Esophagus muscularis mucosa (tissue), 4 donors: ENCODE results near the gene CHAT. TPM values are rescaled to one million over a fixed set of nuclear protein-coding genes. Genes with fewer than 3 reads are reported as not detected.

ENCODE experiments used
- DNase-seq: peaks from one replicate; pipeline ENCODE4 v3.0.0-alpha.2; 2017; ENCODE audit errors: extremely low spot score
- H3K27ac ChIP-seq, 4 donors: fragments of 200-600 bp; sonication (generic); replicated peaks in 1 of 4; 1 replicate in 3 of 4; 2 replicates in 1 of 4; pipeline ENCODE4 v1.5.1; 2016 to 2019; ENCODE audit warnings: mild to moderate bottlenecking in 1 of 4
- H3K27me3 ChIP-seq, 4 donors: fragments of 200-600 bp; sonication (generic); one replicate each; pipeline versions ENCODE4 v1.5.1 to v1.6.0; 2016 to 2019
- H3K36me3 ChIP-seq, 4 donors: fragments of 200-600 bp; sonication (generic); one replicate each; pipeline ENCODE4 v1.5.1; 2016 to 2019
- H3K4me1 ChIP-seq, 4 donors: fragments of 200-600 bp; sonication (generic); one replicate each; pipeline ENCODE4 v1.5.1; 2016 to 2019
- H3K4me3 ChIP-seq, 4 donors: fragments of 200-600 bp; sonication (generic); 1 replicate in 2 of 4; 2 replicates in 2 of 4; pipeline ENCODE4 v1.5.1; 2016 to 2019; ENCODE audit warnings: mild to moderate bottlenecking in 4 of 4, moderate library complexity in 1 of 4
- H3K9me3 ChIP-seq, 4 donors: fragments of 200-600 bp; sonication (generic); 1 replicate in 3 of 4; 2 replicates in 1 of 4; pipeline ENCODE4 v1.5.1; 2016 to 2019
- CTCF ChIP-seq, 3 experiments: fragments of 200-600 bp in 2 of 3; fragments of 450-650 bp in 1 of 3; sonication (generic) in 2 of 3; IDR thresholded peaks; one replicate each; pipeline ENCODE4 v1.5.1; 2017 to 2019; ENCODE audit warnings: antibody characterized with exemption in 3 of 3, mild to moderate bottlenecking in 2 of 3, moderate library complexity in 1 of 3
- EP300 ChIP-seq: sonication (generic); formaldehyde crosslinking; IDR thresholded peaks from one replicate; pipeline ENCODE4 v1.6.1; 2017; ENCODE audit warnings: antibody characterized with exemption
- POLR2A ChIP-seq: fragments of 450-650 bp; IDR thresholded peaks from one replicate; pipeline ENCODE4 v1.6.1; 2017; ENCODE audit warnings: antibody characterized with exemption, moderate library complexity, mild to moderate bottlenecking, low read depth
- POLR2AphosphoS5 ChIP-seq, 2 donors: sonication (generic); formaldehyde crosslinking; IDR thresholded peaks; one replicate each; pipeline ENCODE4 v1.6.1; 2017; ENCODE audit warnings: antibody characterized with exemption in 2 of 2
- WGBS: methylation state at CpG from one replicate; pipeline ENCODE4 v1.1.5; 2018; 5-methylcytosine and 5-hydroxymethylcytosine counted together
- intact Hi-C: fragments of 100-400 bp; cut with DNase I; formaldehyde crosslinking; loops from one replicate; pipeline ENCODE4 v1.15.1; 2023
- total RNA-seq, 4 donors: library from RNA; depleted of rRNA; stranded (reverse); fragments of >200 nt; gene quantifications; one replicate each; pipeline versions ENCODE4 v1.1.0 to v1.2.1, GENCODE V29; 2016

Gene CHAT
- total RNA-seq, 4 donors from 2014 or later: 0.17 TPM; not detected in 3

- peak overlapping the region; percentile 9 to 30 (median 10) for H3K4me3 ChIP-seq
- WGBS: 1% methylated on average over 19 of the region's 62 CpGs
- no peaks in the 10 kb centered on the region for H3K36me3 ChIP-seq
- intact Hi-C loops: no loop called here
- H3K9me3 ChIP-seq: no peaks in the 10 kb centered on the region
- peaks cover 0 to 99% (median 60%) of the 10 kb centered on the region in 4 donors for H3K27me3 ChIP-seq
- peaks cover 5 to 52% (median 35%) of the 10 kb centered on the region in 4 donors for H3K4me1 ChIP-seq
- DNase-seq: no peak
- TF ChIP-seq CTCF (IDR thresholded peaks at IDR 0.05) (no peak), POLR2AphosphoS5 (IDR thresholded peaks at IDR 0.05) (no peak), EP300 (no peak), POLR2A (no peak)
- H3K27ac ChIP-seq: no peak overlapping the region
Measured at GRCh38 chr10:49609283-49610113, 4.3 kb upstream of the CHAT start.

- peak within 1 kb of the TSS; percentile 9 to 30 (median 13) for H3K4me3 ChIP-seq
- intact Hi-C loops: no loop called here
- peaks cover 5 to 54% (median 35%) of the 10 kb centered on the region in 4 donors for H3K4me1 ChIP-seq
- no peak for TF ChIP-seq EP300
- no peak for TF ChIP-seq POLR2A
- no peak for TF ChIP-seq POLR2AphosphoS5 (IDR thresholded peaks at IDR 0.05)
- 0% methylated on average over 13 of the region's 43 CpGs for WGBS
- H3K27ac ChIP-seq: no peak within 1 kb of the TSS
- no peak for DNase-seq
- peaks cover 0 to 100% (median 60%) of the 10 kb centered on the region in 4 donors for H3K27me3 ChIP-seq
- no peaks in the 10 kb centered on the region for H3K9me3 ChIP-seq
- H3K36me3 ChIP-seq: no peaks in the 10 kb centered on the region
Measured at GRCh38 chr10:49610114-49610457, 3.8 kb upstream of the CHAT start, which contains the start of gene SLC18A3. SLC18A3 (plus strand) TSS chr10:49610310; CDS start chr10:49610741, 431 bp downstream.

DNA sequence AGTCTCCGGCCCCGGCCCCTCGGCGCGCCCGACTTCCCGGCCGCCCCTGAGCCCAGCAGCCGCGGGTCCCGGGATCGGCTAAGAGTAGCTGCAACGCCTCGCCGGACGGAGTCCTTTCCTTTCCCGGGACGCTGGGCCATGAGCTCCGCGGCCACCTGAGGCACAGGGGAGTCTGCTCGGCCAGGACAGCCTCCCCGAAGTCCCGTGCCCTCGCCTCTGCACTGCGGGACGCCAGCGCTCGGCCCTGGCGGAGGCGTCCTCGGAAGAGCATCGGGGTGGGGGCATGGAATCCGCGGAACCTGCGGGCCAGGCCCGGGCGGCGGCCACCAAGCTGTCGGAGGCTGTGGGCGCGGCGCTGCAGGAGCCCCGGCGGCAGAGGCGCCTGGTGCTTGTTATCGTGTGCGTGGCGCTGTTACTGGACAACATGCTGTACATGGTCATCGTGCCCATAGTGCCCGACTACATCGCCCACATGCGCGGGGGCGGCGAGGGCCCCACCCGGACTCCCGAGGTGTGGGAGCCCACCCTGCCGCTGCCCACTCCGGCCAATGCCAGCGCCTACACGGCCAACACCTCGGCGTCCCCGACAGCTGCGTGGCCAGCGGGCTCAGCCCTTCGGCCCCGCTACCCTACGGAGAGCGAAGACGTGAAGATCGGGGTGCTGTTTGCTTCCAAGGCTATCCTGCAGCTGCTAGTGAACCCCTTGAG is 3.2 kb upstream of the CHAT start:
- no peak overlapping the region for H3K27ac ChIP-seq
- intact Hi-C loops: no loop called here
- H3K4me3 ChIP-seq: peak overlapping the region; percentile 9 to 30 (median 13)
- no peaks in the 10 kb centered on the region for H3K36me3 ChIP-seq
- DNase-seq: no peak
- WGBS: 1% methylated on average over 18 of the region's 72 CpGs
- H3K9me3 ChIP-seq: no peaks in the 10 kb centered on the region
- H3K27me3 ChIP-seq: peaks cover 0 to 100% (median 60%) of the 10 kb centered on the region in 4 donors
- TF ChIP-seq EP300 (no peak), POLR2A (no peak), CTCF (IDR thresholded peaks at IDR 0.05) (no peak), POLR2AphosphoS5 (IDR thresholded peaks at IDR 0.05) (no peak)
- H3K4me1 ChIP-seq: peaks cover 5 to 54% (median 35%) of the 10 kb centered on the region in 4 donors

GRCh38 chr10:49611166-49611815 is 2.5 kb upstream of the CHAT start:
- WGBS: no CpG with 5 or more reads among the region's 63 CpGs
- intact Hi-C loops: no loop called here
- no peak for DNase-seq
- H3K4me3 ChIP-seq: no peak overlapping the region
- peaks cover 0 to 100% (median 59%) of the 10 kb centered on the region in 4 donors for H3K27me3 ChIP-seq
- H3K36me3 ChIP-seq: no peaks in the 10 kb centered on the region
- H3K9me3 ChIP-seq: no peaks in the 10 kb centered on the region
- H3K27ac ChIP-seq: no peak overlapping the region
- TF ChIP-seq CTCF (IDR thresholded peaks at IDR 0.05) (no peak), POLR2AphosphoS5 (IDR thresholded peaks at IDR 0.05) (no peak), POLR2A (no peak), EP300 (no peak)
- H3K4me1 ChIP-seq: peaks cover 5 to 54% (median 35%) of the 10 kb centered on the region in 4 donors
